ENCODE data around the gene ZNF283. TPM values are rescaled to one million over a fixed set of nuclear protein-coding genes. Genes with fewer than 3 reads are reported as not detected.

Gene ZNF283
- 9.2 and 20.3 TPM in 2 replicates for polyA plus RNA-seq

GRCh38 chr19:43826787-43827754 is at the start of gene ZNF283:
Gene ZNF283, plus strand, starts transcription at chr19:43827321. Its CDS starts 6,184 bp downstream, at chr19:43833505.

GRCh38 chr19:43780706-43781525 is 46.2 kb upstream of the ZNF283 start, which contains the start of gene KCNN4:
Gene KCNN4, minus strand, starts transcription at chr19:43780973. Its CDS starts 112 bp downstream, at chr19:43780861.

GRCh38 chr19:43802216-43802951 is 24.7 kb upstream of the ZNF283 start, which contains the start of gene LYPD5:
Gene LYPD5, minus strand, starts transcription at chr19:43802447. Its CDS starts 67 bp downstream, at chr19:43802380.

GRCh38 chr19:43883864-43884263 is 56.7 kb downstream of the ZNF283 start, which contains the start of gene ZNF404:
Gene ZNF404, minus strand, starts transcription at chr19:43883964.

Other genes with a start within 250 kb of the ZNF283 start
- 11.0 and 21.0 TPM in 2 replicates for gene IRGQ, start 231.2 kb upstream of the ZNF283 start, polyA plus RNA-seq
- 7.6 and 9.6 TPM in 2 replicates for gene ZNF576, start 230.7 kb upstream of the ZNF283 start, polyA plus RNA-seq
- gene SRRM5, start 215.2 kb upstream of the ZNF283 start, polyA plus RNA-seq = not detected in 2 replicates
- gene ZNF428, start 207.7 kb upstream of the ZNF283 start, polyA plus RNA-seq = 2.1 and 4.3 TPM in 2 replicates
- 4.4 and 12.0 TPM in 2 replicates for gene CADM4, start 187.5 kb upstream of the ZNF283 start, polyA plus RNA-seq
- gene PLAUR, start 157.2 kb upstream of the ZNF283 start, polyA plus RNA-seq = 11.1 and 12.1 TPM in 2 replicates
- not detected in 2 replicates for gene IRGC, start 111.2 kb upstream of the ZNF283 start, polyA plus RNA-seq
- 14.6 and 17.4 TPM in 2 replicates for gene SMG9, start 72.4 kb upstream of the ZNF283 start, polyA plus RNA-seq
- gene KCNN4, start 46.3 kb upstream of the ZNF283 start, polyA plus RNA-seq = 4.1 TPM in 1 of 2 replicates, not detected in the other
- 8.0 and 10.0 TPM in 2 replicates for gene LYPD5, start 24.9 kb upstream of the ZNF283 start, polyA plus RNA-seq
- 33.5 and 40.2 TPM in 2 replicates for gene ZNF404, start 56.6 kb downstream of the ZNF283 start, polyA plus RNA-seq
- gene ZNF45, start 108.0 kb downstream of the ZNF283 start, polyA plus RNA-seq = 2.8 and 3.4 TPM in 2 replicates
- gene ZNF221, start 123.9 kb downstream of the ZNF283 start, polyA plus RNA-seq = 4.2 TPM in 1 of 2 replicates, not detected in the other
- gene ZNF155, start 156.9 kb downstream of the ZNF283 start, polyA plus RNA-seq = 1.3 and 3.4 TPM in 2 replicates
- 3.3 and 4.5 TPM in 2 replicates for gene ZNF230, start 175.6 kb downstream of the ZNF283 start, polyA plus RNA-seq
- 5.5 and 7.5 TPM in 2 replicates for gene ZNF222, start 198.1 kb downstream of the ZNF283 start, polyA plus RNA-seq
- gene ZNF223, start 224.7 kb downstream of the ZNF283 start, polyA plus RNA-seq = 9.5 and 11.2 TPM in 2 replicates
- 1.2 and 1.7 TPM in 2 replicates for gene ZNF284, start 244.8 kb downstream of the ZNF283 start, polyA plus RNA-seq